Brain microvascular endothelial cell (primary cell): ENCODE results near the gene SPOCK3.

Experiments
- DNase-seq: peaks from one replicate; pipeline ENCODE4 v3.0.0-alpha.2; 2020
- H3K27ac ChIP-seq: fragments of 250-450 bp; sonication (Bioruptor Pico); 2 replicates; pipeline ENCODE4 v1.5.1; 2020; ENCODE audit warnings: mild to moderate bottlenecking, moderate library complexity
- H3K27me3 ChIP-seq: fragments of 250-450 bp; sonication (Bioruptor Pico); replicated peaks from 2 replicates; pipeline ENCODE4 v1.5.1; 2020; ENCODE audit warnings: mild to moderate bottlenecking
- H3K36me3 ChIP-seq: fragments of 250-450 bp; sonication (Bioruptor Pico); replicated peaks from 2 replicates; pipeline ENCODE4 v1.5.1; 2020; ENCODE audit warnings: mild to moderate bottlenecking
- H3K4me3 ChIP-seq: 2 replicates; pipeline ENCODE4 v1.5.1; 2011; ENCODE audit warnings: low read depth, mild to moderate bottlenecking, control low read depth, low read length, moderate library complexity
- CTCF ChIP-seq: IDR thresholded peaks from 2 replicates; pipeline ENCODE4 v1.5.1; 2011; ENCODE audit warnings: low read depth, mild to moderate bottlenecking, moderate library complexity, low read length, control low read depth, inconsistent platforms; ENCODE audit errors: missing control alignments
- in situ Hi-C: cut with HindIII; loops from 2 replicates; pipeline ENCODE4 v1.10.0; 2017; ENCODE audit warnings: low sequenced_read_pairs, low pct_ligation_motif_present

Gene SPOCK3

GRCh38 chr4:167034983-167035382, 199.3 kb downstream of the SPOCK3 start:
- no peak overlapping the region for H3K4me3 ChIP-seq
- no peaks in the 10 kb centered on the region for H3K36me3 ChIP-seq
- H3K27ac ChIP-seq: no peak overlapping the region
- in situ Hi-C loops: no loop called here
- no peak for DNase-seq
- no peak for TF ChIP-seq CTCF
- H3K27me3 ChIP-seq: no peaks in the 10 kb centered on the region

DNA sequence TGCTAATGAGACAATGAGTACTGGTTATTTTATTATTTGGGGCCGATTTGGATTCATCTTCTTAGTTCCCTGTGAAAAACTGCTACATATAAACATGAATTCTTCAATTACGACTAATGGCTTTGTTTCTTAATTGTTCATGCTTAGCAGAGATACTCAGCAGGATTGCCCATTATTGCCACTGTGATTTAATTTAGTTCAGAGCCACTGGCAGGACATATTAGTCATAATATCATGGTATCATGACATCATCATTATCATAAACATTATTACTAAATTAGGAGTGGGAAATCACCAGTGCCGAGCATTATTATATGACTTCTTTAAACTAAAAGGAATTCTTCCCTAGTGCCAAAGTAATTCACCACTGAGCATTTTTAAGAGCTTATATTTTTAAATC, 201.4 kb downstream of the SPOCK3 start:
- Histone ChIP-seq H3K4me3 (no peak overlapping the region), H3K36me3 (no peaks in the 10 kb centered on the region), H3K27ac (no peak overlapping the region), H3K27me3 (no peaks in the 10 kb centered on the region)
- in situ Hi-C loops: no loop called here
- no peak for TF ChIP-seq CTCF
- no peak for DNase-seq

GRCh38 chr4:167031534-167032156, 202.6 kb downstream of the SPOCK3 start:
- no peak for TF ChIP-seq CTCF
- H3K36me3 ChIP-seq: no peaks in the 10 kb centered on the region
- no peak overlapping the region for H3K27ac ChIP-seq
- no peaks in the 10 kb centered on the region for H3K27me3 ChIP-seq
- DNase-seq: no peak
- no peak overlapping the region for H3K4me3 ChIP-seq
- in situ Hi-C loops: no loop called here

DNA sequence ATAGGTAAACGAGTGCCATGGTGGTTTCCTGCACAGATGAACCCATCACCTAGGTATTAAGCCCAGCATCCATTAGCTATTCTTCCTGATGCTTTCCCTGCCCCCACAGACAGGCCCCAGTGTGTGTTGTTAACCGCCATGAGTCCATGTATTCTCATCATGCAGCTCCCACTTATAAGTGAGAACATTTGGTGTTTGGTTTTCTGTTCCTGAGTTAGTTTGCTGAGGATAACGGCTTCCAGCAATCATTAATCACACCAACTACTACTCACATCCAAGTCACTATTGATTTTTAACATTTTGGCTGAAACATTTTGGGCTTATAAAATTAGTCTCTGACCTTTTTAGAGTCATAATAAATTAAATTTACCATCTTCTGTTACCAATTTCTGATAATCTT, 205.3 kb downstream of the SPOCK3 start:
- Histone ChIP-seq H3K27ac (no peak overlapping the region), H3K27me3 (no peaks in the 10 kb centered on the region), H3K36me3 (no peaks in the 10 kb centered on the region), H3K4me3 (no peak overlapping the region)
- in situ Hi-C loops: no loop called here
- no peak for TF ChIP-seq CTCF
- no peak for DNase-seq

GRCh38 chr4:167025670-167026069, 208.6 kb downstream of the SPOCK3 start:
- no peak for DNase-seq
- in situ Hi-C loops: no loop called here
- Histone ChIP-seq H3K4me3 (no peak overlapping the region), H3K27me3 (no peaks in the 10 kb centered on the region), H3K36me3 (no peaks in the 10 kb centered on the region), H3K27ac (no peak overlapping the region)
- TF ChIP-seq CTCF: no peak

DNA sequence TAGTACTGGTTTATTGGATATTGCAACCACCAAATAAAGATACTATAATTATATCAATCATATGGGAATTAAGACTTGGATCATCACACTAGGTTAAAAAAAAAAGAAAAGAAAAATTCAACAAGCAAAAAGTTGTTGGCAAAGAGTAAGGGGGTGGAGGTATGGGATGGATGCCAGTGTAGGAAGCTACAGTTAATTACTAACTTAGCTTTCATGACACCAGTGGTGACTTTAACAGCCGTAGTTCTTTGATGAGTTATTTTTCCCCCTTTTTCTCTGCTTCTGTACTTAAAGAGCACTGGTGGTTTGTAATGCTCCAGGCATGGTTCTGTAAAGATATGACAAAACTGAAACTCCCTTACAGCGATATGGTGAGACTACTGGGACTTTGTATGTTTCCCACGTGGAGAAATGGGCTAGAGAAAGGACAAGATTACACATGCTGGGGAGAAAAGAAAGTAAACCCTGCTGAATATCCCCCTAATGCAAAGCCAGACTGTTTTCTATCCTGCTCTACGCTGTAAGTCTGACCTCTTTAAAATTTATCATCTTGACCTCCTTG, 210.8 kb downstream of the SPOCK3 start:
- H3K4me3 ChIP-seq: no peak overlapping the region
- H3K27ac ChIP-seq: no peak overlapping the region
- TF ChIP-seq CTCF: no peak
- DNase-seq: no peak
- no peaks in the 10 kb centered on the region for H3K36me3 ChIP-seq
- H3K27me3 ChIP-seq: no peaks in the 10 kb centered on the region
- in situ Hi-C loops: no loop called here
